ENCODE results near the gene CGB8.

Gene CGB8

GRCh38 chr19:49020931-49021895, 27.7 kb downstream of the CGB8 start (continued):
- TF ChIP-seq ZNF18 (tag by site-specific recombination; IDR thresholded peaks at IDR 0.05), result no peak
- no peak for TF ChIP-seq TCF7L2 (IDR thresholded peaks at IDR 0.05; ENCODE audit: borderline replicate concordance, low read depth, low read length)
- no peak for TF ChIP-seq ZNF529 (tag by site-specific recombination; IDR thresholded peaks at IDR 0.05; ENCODE audit: insufficient replicate concordance)
- TF ChIP-seq, protein P1, sequence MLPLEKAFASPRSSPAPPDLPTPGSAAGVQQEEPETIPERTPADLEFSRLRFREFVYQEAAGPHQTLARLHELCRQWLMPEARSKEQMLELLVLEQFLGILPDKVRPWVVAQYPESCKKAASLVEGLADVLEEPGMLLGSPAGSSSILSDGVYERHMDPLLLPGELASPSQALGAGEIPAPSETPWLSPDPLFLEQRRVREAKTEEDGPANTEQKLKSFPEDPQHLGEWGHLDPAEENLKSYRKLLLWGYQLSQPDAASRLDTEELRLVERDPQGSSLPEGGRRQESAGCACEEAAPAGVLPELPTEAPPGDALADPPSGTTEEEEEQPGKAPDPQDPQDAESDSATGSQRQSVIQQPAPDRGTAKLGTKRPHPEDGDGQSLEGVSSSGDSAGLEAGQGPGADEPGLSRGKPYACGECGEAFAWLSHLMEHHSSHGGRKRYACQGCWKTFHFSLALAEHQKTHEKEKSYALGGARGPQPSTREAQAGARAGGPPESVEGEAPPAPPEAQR (tag by site-specific recombination; IDR thresholded peaks at IDR 0.05), result 0 out of 2 replicates have a peak, but pooled peaks have one; percentile 44
- 0 out of 2 replicates have a peak, but pooled peaks have one; percentile 43 for TF ChIP-seq ZNF792 (tag by site-specific recombination; IDR thresholded peaks at IDR 0.05)
- TF ChIP-seq HOXA7 (CRISPR knock-in tag; IDR thresholded peaks at IDR 0.05; ENCODE audit: borderline replicate concordance), result no peak
- peak; percentile 44; the same call in 1 of the 2 replicates for TF ChIP-seq ZBTB7A (tag by site-specific recombination; IDR thresholded peaks at IDR 0.05; ENCODE audit: low read depth)
- TF ChIP-seq ZNF391 (tag by site-specific recombination; IDR thresholded peaks at IDR 0.05; ENCODE audit: borderline replicate concordance, low read depth), result peak; percentile 20; the same call in 1 of the 2 replicates
- no peak for TF ChIP-seq ZNF560 (tag by site-specific recombination; IDR thresholded peaks at IDR 0.05; ENCODE audit: borderline replicate concordance)
- TF ChIP-seq, protein P2, sequence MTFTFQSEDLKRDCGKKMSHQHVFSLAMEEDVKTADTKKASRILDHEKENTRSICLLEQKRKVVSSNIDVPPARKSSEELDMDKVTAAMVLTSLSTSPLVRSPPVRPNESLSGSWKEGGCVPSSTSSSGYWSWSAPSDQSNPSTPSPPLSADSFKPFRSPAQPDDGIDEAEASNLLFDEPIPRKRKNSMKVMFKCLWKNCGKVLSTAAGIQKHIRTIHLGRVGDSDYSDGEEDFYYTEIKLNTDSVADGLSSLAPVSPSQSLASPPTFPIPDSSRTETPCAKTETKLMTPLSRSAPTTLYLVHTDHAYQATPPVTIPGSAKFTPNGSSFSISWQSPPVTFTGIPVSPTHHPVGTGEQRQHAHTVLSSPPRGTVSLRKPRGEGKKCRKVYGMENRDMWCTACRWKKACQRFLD (tag by site-specific recombination; IDR thresholded peaks at IDR 0.05), result no peak
- TF ChIP-seq ZNF510 (tag by site-specific recombination; IDR thresholded peaks at IDR 0.05; ENCODE audit: insufficient replicate concordance), result no peak
- TF ChIP-seq ZNF580 (tag by site-specific recombination; IDR thresholded peaks at IDR 0.05), result peak; percentile 60
- peak; percentile 79 for TF ChIP-seq KLF1 (tag by site-specific recombination; IDR thresholded peaks at IDR 0.05)
- TF ChIP-seq ZNF138 (tag by site-specific recombination; IDR thresholded peaks at IDR 0.05; ENCODE audit: borderline replicate concordance), result no peak

DNA sequence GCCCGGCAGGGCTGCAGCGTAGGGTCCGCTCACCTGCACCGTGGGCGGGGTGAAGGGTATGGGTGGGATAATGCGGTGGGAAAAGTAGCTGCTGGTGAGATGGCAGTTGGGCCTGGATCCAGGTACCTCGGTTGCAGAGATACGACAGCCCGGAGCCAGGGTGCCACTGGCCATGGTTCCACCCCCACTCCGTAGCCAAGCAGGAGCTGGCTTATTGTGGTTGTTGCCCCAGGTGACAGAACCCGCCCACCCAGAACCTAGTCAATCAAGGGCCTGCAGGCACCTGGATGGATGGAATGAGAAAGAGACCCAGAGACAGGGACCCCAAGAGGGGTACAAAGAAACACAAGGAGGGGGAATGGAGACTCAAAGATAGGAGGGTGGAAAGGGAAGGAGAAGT, 28.6 kb downstream of the CGB8 start:
- no peak for TF ChIP-seq ZNF791 (tag by site-specific recombination; IDR thresholded peaks at IDR 0.05)
- TF ChIP-seq SALL2 (tag by site-specific recombination; IDR thresholded peaks at IDR 0.05; ENCODE audit: borderline replicate concordance), result no peak
- 0 out of 2 replicates have a peak, but pooled peaks have one; percentile 31 for TF ChIP-seq ZBTB6 (tag by site-specific recombination; IDR thresholded peaks at IDR 0.05)
- peak; percentile 15; the same call in 1 of the 2 replicates for TF ChIP-seq KLF16 (tag by site-specific recombination; IDR thresholded peaks at IDR 0.05)
- Histone ChIP-seq H3K9me3 (ENCODE audit: control insufficient read depth, insufficient read depth, low read depth, low read length) (no peaks in the 10 kb centered on the region), H3K36me3 (ENCODE audit: control insufficient read depth in 2 of 2, insufficient read depth in 1 of 2, low read length in 2 of 2) (peaks cover 3 to 11% of the 10 kb centered on the region in 2 experiments; a peak in 2 of 3 replicates), H3K27ac (ENCODE audit: extremely low read depth, low read depth, low read length) (no peak overlapping the region), H3K4me3 (ENCODE audit: low read depth, low read length) (no peak overlapping the region), H3K4me1 (ENCODE audit: control insufficient read depth, insufficient read depth, low read length) (peaks cover 8% of the 10 kb centered on the region)
- ChIA-PET CTCF (interaction anchor here (0.7 to 3.1 kb wide), 8 partner anchors 12 to 50 kb away, joined by 4 to 26 read pairs (median 7); partner anchors contain the start of genes GYS1 and RUVBL2), POLR2A (interaction anchor here (1.0 to 3.4 kb wide), 2 partner anchors 27 to 53 kb away, joined by 6 to 20 read pairs; partner anchors contain the start of genes GYS1 and RUVBL2)
